ENCODE measurements around the gene FUT8. TPM values are rescaled to one million over a fixed set of nuclear protein-coding genes. Genes with fewer than 3 reads are reported as not detected.
"Not testable (repeated sequence)": the region's sequence is repeated elsewhere in the genome, so short reads cannot be mapped to it uniquely, and the experiment has no call there.

Gene FUT8
- total RNA-seq, 1 donor = 165 TPM

DNA sequence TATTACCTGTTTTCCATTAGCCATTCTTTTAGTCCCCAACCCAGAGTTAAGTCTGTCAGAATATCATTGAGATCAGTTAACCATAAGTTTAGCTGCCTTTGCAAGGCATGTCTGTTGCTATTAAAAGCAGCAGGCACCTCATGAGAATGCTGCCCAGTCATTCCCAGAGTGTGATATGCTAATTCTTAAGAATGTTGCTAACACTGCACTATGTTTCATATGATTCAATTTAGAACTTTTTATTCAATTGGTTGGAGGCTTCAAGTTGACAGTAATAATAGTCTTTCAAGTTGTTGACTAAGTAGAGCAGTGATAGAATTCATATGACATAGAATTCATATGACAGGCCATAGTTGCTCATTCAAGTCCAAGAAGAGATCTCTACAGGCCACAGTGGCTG is 292.3 kb downstream of the FUT8 start:
- peak; percentile 31 for DNase-seq (ENCODE audit: low read depth)
- TF ChIP-seq, protein P1, sequence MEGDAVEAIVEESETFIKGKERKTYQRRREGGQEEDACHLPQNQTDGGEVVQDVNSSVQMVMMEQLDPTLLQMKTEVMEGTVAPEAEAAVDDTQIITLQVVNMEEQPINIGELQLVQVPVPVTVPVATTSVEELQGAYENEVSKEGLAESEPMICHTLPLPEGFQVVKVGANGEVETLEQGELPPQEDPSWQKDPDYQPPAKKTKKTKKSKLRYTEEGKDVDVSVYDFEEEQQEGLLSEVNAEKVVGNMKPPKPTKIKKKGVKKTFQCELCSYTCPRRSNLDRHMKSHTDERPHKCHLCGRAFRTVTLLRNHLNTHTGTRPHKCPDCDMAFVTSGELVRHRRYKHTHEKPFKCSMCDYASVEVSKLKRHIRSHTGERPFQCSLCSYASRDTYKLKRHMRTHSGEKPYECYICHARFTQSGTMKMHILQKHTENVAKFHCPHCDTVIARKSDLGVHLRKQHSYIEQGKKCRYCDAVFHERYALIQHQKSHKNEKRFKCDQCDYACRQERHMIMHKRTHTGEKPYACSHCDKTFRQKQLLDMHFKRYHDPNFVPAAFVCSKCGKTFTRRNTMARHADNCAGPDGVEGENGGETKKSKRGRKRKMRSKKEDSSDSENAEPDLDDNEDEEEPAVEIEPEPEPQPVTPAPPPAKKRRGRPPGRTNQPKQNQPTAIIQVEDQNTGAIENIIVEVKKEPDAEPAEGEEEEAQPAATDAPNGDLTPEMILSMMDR (IDR thresholded peaks at IDR 0.05; ENCODE audit: insufficient read depth, low read length) = no peak
- no peak overlapping the region for H3K4me3 ChIP-seq (ENCODE audit: low read depth, low read length)

DNA sequence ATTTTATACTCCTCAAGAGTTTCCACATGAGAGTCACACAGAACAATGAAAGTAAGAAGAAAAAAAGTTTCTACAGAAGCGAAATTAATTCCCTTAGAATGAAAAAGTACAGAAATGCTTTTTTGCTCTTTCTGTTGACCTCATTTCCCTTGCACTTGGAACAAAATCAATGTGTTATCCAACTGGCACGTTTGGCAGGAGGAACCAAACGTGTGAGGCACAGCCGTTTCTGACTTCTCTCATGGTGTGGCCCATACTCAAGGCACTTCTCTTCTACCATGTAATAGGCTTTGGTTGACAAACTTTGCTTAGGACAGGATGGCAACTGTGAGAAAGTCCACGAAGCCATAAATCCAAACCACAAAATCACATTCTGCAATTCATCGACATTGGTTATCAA is 297.0 kb downstream of the FUT8 start:
- TF ChIP-seq, protein P1 (IDR thresholded peaks at IDR 0.05; ENCODE audit: insufficient read depth, low read length) = no peak
- DNase-seq (ENCODE audit: low read depth) = peak; percentile 47
- no peak overlapping the region for H3K4me3 ChIP-seq (ENCODE audit: low read depth, low read length)

DNA sequence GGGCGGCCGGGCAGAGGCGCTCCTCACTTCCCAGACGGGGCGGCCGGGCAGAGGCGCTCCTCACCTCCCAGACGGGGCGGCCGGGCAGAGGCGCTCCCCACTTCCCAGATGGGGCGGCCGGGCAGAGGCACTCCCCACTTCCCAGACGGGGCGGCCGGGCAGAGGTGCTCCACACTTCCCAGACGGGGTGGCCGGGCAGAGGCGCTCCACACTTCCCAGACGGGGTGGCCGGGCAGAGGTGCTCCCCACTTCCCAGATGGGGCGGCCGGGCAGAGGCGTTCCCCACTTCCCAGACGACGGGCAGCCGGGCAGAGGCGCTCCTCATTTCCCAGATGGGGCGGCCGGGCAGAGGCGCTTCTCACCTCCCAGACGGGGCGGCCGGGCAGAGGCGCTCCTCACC is 304.3 kb downstream of the FUT8 start:
- H3K4me3 ChIP-seq (ENCODE audit: low read depth, low read length); DNase-seq (ENCODE audit: low read depth): not testable (repeated sequence)

DNA sequence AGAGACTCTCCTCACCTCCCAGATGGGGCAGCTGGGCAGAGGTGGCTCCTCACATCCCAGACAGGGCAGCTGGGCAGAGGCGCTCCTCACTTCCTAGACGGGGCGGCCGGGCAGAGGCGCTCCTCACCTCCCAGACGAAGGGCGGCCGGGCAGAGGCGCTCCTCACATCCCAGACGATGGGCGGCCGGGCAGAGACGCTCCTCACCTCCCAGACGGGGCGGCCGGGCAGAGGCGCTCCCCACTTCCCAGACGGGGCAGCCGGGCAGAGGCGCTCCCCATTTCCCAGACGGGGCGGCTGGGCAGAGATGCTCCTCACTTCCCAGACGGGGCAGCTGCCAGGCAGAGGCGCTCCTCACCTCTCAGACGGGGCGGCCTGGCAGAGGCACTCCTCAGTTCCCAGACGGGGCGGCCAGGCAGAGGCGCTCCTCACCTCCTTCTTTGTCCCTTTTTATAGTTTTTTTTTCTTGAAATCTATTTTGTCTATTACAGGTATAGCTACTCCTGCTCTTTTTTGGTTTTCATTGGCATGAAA is 304.9 kb downstream of the FUT8 start:
- DNase-seq (ENCODE audit: low read depth); H3K4me3 ChIP-seq (ENCODE audit: low read depth, low read length): not testable (repeated sequence)

DNA sequence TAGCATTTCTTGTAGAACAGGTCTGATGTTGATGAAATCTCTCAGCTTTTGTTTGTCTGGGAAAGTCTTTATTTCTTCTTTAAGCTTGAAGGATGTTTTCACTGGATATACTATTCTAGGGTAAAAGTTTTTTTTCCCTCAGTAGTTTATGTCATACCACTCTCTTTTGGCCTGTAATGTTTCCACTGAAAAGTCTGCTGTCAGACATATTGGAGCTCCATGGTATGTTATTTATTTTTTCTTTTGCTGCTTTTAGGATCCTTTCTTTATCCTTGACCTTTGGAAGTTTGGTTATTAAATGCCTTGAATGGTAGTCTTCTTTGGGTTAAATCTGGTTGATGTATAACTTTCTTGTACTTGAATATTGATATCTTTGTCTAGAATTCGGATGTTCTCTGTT is 306.1 kb downstream of the FUT8 start:
- DNase-seq (ENCODE audit: low read depth) = no peak
- TF ChIP-seq, protein P1 (IDR thresholded peaks at IDR 0.05; ENCODE audit: insufficient read depth, low read length) = no peak

DNA sequence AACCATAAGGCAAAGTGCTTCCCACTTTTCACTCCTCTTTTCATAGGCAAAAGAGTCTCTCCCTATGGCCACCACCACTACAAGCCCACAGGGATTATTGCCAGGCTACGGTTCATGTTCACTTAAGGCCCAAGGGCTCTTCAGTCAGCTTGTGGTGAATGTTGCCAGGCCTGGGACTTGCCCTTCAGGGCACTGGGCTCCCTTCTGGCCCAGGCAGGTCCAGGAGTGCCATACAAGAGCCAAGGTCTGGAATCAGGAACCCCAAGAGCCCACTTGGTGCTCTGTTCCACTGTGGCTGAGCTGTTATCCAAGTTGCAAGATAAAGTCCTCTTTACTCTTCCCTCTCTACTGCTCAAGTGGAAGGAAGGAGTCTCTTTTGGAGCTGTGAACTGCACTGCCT is 307.6 kb downstream of the FUT8 start:
- no peak for DNase-seq (ENCODE audit: low read depth)
- TF ChIP-seq, protein P1 (IDR thresholded peaks at IDR 0.05; ENCODE audit: insufficient read depth, low read length) = no peak
- no peak overlapping the region for H3K4me3 ChIP-seq (ENCODE audit: low read depth, low read length)

More for the DNA sequence above, 306.1 kb downstream of the FUT8 start:
- H3K4me3 ChIP-seq (ENCODE audit: low read depth, low read length) = no peak overlapping the region

DNA sequence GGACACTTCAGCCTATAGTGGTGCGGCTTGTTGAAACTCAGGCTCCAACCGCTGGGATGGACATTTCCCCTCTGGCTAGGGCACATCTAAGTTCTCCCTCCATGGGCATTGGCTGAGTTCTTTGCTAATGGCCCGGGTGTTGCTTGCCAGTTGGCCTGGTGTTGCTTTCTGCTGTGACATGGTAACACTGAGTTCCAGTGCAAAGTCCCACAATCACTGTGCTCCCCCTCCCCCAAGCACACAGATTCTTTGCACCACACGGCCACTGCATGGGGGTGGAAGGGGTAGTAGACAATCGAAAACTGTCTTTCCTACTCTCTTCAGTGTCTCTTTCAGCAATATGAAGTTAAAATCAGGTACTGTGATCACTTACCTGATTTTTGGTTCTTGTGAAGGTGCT is 308.2 kb downstream of the FUT8 start:
- H3K4me3 ChIP-seq (ENCODE audit: low read depth, low read length) = no peak overlapping the region
- DNase-seq (ENCODE audit: low read depth) = no peak
- TF ChIP-seq, protein P1 (IDR thresholded peaks at IDR 0.05; ENCODE audit: insufficient read depth, low read length) = no peak

DNA sequence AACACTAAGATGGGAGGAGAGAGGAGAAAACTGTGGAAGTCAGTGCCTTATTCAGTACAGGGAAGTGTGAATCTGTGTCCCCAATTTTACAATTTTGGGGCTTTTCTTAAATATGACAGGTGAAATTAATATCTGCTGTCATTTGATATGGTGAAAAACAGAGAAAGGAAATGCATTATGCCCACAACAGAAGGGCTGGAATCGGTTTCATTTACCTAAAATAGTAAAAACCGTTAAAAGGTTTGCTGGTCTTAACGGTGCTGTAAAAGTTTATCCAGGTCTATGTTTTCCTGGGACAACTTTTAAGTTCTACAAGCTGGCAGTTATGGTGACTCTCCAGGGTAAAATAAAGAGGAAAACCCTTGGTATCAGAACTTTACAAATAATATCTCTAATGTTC is 310.8 kb downstream of the FUT8 start:
- DNase-seq (ENCODE audit: low read depth) = no peak
- TF ChIP-seq, protein P1 (IDR thresholded peaks at IDR 0.05; ENCODE audit: insufficient read depth, low read length) = no peak
- H3K4me3 ChIP-seq (ENCODE audit: low read depth, low read length) = no peak overlapping the region
